Measurements from ENCODE around the gene KLHL29.

The KLHL29 gene

GRCh38 chr2:23544589-23545295 is 159.8 kb downstream of the KLHL29 start:
- in situ Hi-C loops (cut with HindIII; ENCODE audit: low sequenced_read_pairs) = no loop called here

GRCh38 chr2:23545396-23545795 is 160.4 kb downstream of the KLHL29 start:
- in situ Hi-C loops (cut with HindIII; ENCODE audit: low sequenced_read_pairs) = no loop called here

- in situ Hi-C loops (cut with HindIII; ENCODE audit: low sequenced_read_pairs) = no loop called here
Measured at GRCh38 chr2:23545811-23546210, 160.8 kb downstream of the KLHL29 start.

- in situ Hi-C loops (cut with HindIII; ENCODE audit: low sequenced_read_pairs) = no loop called here
Measured at GRCh38 chr2:23546913-23547312, 161.9 kb downstream of the KLHL29 start.

GRCh38 chr2:23547725-23548124 is 162.7 kb downstream of the KLHL29 start:
- in situ Hi-C loops (cut with HindIII; ENCODE audit: low sequenced_read_pairs) = no loop called here

- in situ Hi-C loops (cut with HindIII; ENCODE audit: low sequenced_read_pairs) = no loop called here
Measured at GRCh38 chr2:23548143-23548769, 163.3 kb downstream of the KLHL29 start.

- in situ Hi-C loops (cut with HindIII; ENCODE audit: low sequenced_read_pairs) = no loop called here
Measured at GRCh38 chr2:23549051-23549450, 164.1 kb downstream of the KLHL29 start.

- in situ Hi-C loops (cut with HindIII; ENCODE audit: low sequenced_read_pairs) = no loop called here
Measured at GRCh38 chr2:23549821-23550530, 165.0 kb downstream of the KLHL29 start.

GRCh38 chr2:23550553-23550952 is 165.6 kb downstream of the KLHL29 start:
- in situ Hi-C loops (cut with HindIII; ENCODE audit: low sequenced_read_pairs) = no loop called here

- in situ Hi-C loops (cut with HindIII; ENCODE audit: low sequenced_read_pairs) = no loop called here
Measured at GRCh38 chr2:23551875-23552274, 166.9 kb downstream of the KLHL29 start.

- in situ Hi-C loops (cut with HindIII; ENCODE audit: low sequenced_read_pairs) = no loop called here
Measured at GRCh38 chr2:23553561-23553960, 168.6 kb downstream of the KLHL29 start.

- in situ Hi-C loops (cut with HindIII; ENCODE audit: low sequenced_read_pairs) = no loop called here
Measured at GRCh38 chr2:23554054-23554697, 169.2 kb downstream of the KLHL29 start.

GRCh38 chr2:23555944-23556343 is 171.0 kb downstream of the KLHL29 start:
- in situ Hi-C loops (cut with HindIII; ENCODE audit: low sequenced_read_pairs) = no loop called here

- in situ Hi-C loops (cut with HindIII; ENCODE audit: low sequenced_read_pairs) = no loop called here
Measured at GRCh38 chr2:23556929-23557328, 171.9 kb downstream of the KLHL29 start.

GRCh38 chr2:23557455-23557854 is 172.5 kb downstream of the KLHL29 start:
- in situ Hi-C loops (cut with HindIII; ENCODE audit: low sequenced_read_pairs) = no loop called here

- in situ Hi-C loops (cut with HindIII; ENCODE audit: low sequenced_read_pairs) = no loop called here
Measured at GRCh38 chr2:23559561-23560239, 174.7 kb downstream of the KLHL29 start.

GRCh38 chr2:23561088-23561487 is 176.1 kb downstream of the KLHL29 start:
- in situ Hi-C loops (cut with HindIII; ENCODE audit: low sequenced_read_pairs) = no loop called here

GRCh38 chr2:23561544-23561943 is 176.6 kb downstream of the KLHL29 start:
- in situ Hi-C loops (cut with HindIII; ENCODE audit: low sequenced_read_pairs) = no loop called here

- in situ Hi-C loops (cut with HindIII; ENCODE audit: low sequenced_read_pairs) = no loop called here
Measured at GRCh38 chr2:23562143-23562542, 177.2 kb downstream of the KLHL29 start.

GRCh38 chr2:23563151-23563550 is 178.2 kb downstream of the KLHL29 start:
- in situ Hi-C loops (cut with HindIII; ENCODE audit: low sequenced_read_pairs) = no loop called here
